HG03571 (cell line): Measurements from ENCODE around the gene SET.

ENCODE experiments used
- ATAC-seq: cut with Tn5 transposase; IDR thresholded peaks from one replicate; pipeline ENCODE4 v1.9.1; 2021; ENCODE audit not compliant: unreplicated experiment

The SET gene

DNA sequence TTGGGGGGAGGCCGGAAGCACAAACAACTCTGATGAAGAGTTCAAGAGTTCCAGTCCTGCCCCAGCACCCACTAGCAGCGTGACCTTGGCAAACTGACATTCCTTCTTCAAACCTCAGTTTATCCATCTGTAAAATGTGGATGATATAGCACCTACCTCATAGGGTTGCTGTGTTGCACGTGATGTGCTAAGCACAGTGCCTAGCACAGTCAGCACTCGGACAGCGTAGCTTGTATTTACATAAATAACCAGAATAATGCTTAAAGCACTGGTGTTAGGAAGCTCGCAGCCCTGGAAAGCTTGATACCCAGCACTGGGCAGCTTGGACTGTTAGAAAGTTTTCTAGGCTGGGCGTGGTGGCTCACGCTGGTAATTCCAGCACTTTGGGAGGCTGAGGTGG lies 18.4 kb downstream of the SET start:
- no peak for ATAC-seq

DNA sequence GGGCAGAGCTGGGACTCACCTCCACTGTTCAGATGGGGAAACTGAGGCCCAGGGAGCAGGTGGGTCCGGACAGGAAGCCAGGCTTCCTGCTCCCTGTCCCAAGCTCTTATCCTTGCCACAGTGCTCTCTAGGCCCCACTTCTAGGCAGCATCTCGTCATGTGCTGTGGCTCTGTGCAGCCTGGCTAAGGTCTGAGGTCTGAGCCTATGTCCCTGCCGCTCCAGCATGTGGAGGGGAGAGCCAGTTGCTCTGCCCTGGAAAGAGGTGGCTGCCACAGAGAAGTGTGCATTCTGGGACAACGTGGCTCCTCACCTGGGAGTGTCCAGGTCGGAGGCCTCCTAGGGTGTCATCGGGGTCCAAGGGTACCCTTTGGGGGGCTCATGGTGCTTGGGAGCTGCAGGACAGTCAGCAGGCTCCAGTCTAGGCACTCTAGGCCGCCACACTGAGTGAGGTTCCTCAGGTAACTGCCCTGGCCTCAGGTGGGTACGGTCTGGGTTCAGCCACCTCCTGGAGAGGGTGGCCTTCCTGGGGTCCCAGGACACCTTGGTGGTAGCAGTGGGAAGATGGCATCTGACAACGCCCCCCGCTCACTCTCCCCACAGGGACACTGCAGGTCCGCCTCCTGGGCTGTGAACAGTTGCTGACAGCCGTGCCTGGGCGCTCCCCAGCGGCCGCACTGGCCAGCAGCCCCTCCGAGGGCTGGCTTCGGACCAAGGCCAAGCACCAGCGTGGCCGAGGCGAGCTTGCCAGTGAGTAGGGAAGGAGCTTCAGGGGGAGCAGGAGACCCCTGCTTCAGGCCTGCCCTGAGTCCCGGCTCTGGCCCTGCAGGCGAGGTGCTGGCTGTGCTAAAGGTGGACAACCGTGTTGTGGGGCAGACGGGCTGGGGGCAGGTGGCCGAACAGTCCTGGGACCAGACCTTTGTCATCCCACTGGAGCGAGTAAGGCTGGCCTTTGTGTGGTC lies 23.7 kb downstream of the SET start:
- ATAC-seq, result no peak

DNA sequence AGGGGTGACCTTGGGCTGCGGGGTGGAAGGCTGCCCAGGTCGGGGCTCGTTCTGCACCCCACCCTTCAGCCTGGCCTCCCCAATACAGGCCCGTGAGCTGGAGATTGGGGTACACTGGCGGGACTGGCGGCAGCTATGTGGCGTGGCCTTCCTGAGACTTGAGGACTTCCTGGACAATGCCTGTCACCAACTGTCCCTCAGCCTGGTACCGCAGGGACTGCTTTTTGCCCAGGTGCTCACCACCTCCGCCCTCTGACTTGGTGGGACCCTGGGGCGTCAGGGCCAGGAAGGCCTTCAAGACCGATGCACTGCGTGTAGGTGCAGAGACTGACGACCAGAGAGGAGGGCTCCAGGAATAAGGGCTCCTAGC lies 24.4 kb downstream of the SET start:
- ATAC-seq, result no peak

DNA sequence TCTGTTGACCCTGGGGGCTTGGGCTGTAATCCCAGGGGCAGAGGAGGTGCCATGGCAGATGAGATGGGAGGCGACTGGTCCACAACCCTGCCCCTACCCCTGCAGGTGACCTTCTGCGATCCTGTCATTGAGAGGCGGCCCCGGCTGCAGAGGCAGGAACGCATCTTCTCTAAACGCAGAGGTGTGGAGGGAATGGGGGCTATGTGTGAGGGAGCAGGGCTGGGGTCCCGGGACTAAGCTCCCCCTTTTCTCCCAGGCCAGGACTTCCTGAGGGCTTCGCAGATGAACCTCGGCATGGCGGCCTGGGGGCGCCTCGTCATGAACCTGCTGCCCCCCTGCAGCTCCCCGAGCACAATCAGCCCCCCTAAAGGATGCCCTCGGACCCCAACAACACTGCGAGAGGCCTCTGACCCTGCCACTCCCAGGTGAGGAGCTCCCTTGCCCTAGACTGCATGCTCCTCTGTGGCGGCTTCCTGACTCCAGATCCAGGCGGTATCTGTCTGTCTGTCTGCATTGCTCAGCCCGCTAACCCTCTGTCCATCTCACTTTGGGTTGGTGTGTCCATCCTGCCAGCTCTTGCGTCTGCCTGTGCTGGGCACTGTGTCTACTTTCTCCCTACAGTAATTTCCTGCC lies 25.0 kb downstream of the SET start:
- no peak for ATAC-seq

DNA sequence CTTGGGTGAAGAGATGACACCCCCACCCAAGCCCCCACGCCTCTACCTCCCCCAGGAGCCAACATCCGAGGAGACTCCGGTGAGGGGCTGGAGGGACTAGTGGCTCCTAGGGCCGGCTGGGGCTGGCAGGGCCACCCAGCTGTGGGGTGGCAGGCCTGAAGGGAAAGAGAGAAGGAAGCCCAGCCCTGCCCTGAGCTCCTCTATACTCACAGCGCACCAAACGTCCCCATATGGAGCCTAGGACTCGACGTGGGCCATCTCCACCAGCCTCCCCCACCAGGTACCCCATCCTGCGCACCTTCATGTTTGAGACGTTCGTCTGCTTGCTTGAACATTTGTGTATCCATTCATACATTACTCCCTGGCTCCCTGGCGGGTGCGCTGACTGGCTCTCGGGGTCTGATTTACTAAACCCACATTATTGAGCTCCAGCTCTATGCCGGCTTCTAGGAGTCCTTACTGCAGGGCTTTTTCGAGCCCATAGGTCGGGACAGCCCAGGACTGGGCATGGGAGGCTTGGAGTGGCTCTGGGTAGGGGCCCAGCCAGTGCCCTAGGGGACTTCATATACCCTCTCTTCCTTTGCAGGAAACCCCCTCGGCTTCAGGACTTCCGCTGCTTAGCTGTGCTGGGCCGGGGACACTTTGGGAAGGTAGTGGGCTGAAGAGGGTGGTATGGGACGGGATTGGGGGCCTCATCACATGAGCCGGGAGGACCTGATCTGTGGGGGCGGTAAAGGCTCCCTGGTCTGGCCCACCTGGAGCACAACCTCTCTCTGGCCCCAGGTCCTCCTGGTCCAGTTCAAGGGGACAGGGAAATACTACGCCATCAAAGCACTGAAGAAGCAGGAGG lies 25.8 kb downstream of the SET start:
- ATAC-seq, result no peak

DNA sequence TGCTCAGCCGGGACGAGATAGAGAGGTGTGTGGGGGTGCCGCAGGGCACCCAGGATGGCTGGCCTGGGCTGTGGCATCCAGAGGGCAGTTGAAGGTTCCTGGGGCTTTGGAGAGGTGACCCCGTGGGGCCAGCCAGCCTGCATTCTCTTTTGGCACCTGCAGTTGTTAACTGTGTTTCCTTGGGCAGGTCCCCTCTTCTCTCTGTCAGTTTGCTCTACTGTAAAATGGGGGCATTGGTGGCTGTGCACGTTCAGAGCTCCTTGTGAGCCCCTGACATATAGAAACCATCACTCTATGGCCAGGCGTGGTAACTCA lies 26.4 kb downstream of the SET start:
- ATAC-seq, result no peak

DNA sequence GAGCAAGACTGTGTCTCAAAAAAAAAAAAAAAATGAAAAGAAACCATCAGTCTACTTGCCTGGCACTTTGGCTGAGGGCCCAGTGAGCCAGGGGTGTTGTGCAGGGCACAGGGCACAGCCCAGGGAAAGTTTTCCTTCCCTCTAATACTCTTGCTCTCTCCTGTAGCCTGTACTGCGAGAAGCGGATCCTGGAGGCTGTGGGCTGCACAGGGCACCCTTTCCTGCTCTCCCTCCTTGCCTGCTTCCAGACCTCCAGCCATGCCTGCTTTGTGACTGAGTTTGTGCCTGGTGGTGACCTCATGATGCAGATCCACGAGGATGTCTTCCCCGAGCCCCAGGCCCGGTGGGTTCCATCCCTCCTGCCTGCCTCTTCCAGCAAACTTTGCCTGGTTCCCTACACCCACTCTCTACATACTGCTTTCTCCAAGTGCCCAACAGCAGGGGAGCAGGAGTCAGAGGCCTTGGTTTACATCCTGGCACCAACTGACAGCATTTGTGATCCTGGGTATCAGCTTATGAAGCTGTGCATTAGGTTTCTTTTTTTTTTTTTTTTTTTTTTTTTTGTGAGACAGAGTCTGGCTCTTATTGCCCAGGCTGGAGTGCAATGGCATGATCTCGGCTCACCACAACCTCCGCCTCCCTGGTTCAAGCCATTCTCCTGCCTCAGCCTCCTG lies 27.7 kb downstream of the SET start:
- no peak for ATAC-seq

DNA sequence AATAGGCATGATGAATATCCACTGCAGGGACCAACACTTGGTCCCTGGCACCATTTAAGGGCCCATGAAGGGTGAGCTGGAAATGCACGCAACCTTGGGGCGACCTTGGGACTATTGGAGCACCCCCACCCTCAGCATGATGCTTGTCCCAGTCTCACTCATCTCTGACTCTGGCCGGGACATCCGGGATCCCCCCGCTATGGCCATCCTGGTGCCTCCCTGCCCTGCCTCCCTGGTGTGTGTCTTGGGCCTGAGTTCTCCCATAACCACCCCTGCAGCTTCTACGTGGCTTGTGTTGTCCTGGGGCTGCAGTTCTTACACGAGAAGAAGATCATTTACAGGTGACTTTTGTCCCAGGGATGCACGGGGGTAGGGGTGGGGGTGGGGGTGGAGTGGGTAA lies 29.0 kb downstream of the SET start:
- ATAC-seq, result no peak

DNA sequence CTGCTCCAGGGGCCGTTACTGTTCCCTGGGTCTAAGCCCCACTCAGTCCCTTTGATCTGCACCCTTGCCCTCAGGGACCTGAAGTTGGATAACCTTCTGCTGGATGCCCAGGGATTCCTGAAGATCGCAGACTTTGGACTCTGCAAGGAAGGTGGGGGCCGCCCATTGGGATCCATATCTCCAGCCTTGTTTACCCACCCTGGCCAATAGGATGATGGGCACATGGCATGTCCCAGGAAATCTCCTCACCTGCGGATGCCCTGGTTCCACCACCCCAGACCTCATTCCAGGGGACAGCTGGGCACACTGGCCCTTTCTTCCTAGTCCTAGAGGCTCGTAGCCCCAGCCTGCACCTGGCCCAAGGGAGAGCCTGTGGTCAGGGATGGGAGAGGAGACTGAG lies 29.5 kb downstream of the SET start:
- ATAC-seq, result no peak

DNA sequence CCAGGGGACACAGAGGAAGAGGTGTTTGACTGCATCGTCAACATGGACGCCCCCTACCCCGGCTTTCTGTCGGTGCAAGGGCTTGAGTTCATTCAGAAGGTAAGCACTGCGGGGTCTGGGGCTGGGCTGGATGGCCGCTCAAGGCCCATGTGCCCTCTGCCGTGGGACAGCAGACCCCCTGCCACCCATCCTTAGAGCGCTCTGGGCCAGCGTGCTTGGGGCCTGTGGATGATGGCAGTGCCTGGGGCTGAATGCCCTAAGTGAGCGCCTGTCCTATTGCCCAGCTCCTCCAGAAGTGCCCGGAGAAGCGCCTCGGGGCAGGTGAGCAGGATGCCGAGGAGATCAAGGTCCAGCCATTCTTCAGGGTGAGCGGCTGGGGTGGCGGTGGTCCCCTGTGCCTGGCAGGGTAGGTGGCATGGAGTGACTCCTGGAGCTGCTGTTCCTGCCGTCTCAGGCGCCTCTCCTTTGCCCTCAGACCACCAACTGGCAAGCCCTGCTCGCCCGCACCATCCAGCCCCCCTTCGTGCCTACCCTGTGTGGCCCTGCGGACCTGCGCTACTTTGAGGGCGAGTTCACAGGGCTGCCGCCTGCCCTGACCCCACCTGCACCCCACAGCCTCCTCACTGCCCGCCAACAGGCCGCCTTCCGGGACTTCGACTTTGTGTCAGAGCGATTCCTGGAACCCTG lies 31.0 kb downstream of the SET start:
- ATAC-seq, result no peak

DNA sequence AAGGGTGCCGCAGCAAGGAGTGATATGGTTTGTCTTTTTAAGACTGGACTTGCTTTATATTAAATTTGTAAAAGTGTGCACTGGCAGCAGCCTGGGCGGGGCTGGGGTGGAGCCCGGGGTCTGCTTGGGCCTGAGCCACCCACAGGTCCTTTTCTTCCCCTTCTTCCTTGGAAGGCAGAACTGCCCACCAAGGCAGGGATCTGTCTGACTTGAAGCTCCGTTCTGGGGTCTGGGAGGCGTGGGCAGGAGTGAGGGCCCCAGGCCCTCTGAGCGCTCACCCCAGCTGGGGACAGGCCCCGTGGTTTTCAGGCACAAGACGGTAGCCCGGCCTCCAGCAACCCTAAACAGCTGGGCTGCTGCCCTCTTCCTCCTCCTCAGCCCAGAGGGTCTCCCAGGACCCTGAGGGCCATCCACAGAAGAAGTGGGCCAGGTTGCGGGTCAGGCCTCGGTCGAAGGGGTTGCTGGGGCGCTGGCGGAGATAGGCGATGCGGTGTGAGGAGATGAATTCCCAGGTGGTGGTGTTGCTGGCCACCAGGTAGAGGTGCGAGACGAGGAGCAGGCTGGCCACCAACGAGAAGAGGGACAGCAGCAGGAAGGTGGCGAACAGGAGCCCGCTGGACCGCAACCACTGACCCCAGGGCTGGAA lies 31.9 kb downstream of the SET start:
- no peak for ATAC-seq

DNA sequence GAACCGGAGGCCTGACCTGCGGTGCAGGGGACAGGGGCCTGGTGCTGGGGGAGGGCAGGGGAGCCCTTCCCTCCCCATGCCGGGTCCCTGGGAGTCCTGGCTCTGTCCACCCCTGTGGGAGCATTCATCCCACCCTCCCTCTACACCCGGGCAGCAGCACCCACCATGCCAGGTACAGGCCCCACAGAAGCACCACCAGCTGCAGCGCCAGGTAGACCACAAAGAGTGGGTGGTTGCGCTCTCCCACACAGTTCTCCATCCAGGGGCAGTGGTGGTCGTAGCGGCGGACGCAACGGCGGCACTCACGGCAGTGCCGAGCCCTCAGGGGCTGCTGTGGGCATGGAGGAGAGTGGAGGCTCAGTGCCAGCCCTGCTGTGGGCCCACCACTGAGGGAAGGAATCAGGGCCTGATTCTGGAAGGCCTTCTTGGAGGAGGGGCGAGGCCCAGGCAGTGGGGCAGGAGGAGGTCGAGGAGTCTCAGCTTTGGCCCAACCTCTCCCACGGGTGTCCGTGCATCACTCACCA lies 32.5 kb downstream of the SET start:
- ATAC-seq, result no peak

DNA sequence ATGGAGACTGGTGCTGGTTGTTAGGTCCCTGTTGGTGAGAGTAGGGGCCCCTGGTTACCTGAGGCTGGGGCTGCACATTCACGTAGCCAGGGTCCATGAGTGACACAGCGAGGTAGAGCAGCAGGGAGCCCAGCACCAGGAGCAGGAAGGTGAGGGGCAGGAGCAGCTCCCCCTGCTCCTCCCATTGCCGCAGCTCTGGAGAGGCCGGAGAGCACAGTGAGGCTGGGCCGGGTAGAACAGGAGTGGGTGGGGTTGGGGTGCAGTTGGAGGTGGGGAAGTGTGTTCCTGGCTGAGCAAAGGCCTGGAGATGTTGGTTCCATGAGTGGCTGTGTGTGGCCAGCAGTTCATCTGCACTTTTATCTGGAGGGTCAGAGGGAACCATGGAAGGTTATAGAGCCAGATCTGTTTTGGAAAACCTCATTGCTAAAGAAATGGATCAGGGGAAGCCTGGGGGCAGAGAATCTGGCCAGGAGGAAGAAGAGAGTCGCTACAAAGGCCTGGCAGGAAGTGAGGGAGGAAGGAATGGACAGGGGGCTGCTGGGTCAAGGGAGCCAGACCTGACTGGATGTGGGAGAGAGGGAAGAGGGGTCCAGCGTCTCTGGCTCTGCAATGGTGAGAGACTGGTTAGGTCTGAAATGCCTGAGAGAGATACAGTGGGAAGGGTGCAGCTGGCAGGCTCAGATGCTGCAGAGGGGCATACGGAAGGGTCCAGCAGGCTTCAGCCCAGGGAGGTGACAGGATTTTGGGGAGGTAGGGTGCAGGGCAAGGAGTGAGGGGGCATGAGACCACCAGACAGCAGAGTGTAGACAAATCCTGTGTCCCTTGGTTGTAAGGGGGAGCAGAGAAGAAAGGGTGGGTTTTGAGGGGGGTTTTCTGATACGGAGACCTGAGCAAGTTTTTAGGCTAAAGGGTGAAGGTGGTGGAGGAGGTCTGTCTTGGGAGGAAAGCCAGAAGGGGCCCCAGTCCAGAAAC lies 33.6 kb downstream of the SET start:
- no peak for ATAC-seq

DNA sequence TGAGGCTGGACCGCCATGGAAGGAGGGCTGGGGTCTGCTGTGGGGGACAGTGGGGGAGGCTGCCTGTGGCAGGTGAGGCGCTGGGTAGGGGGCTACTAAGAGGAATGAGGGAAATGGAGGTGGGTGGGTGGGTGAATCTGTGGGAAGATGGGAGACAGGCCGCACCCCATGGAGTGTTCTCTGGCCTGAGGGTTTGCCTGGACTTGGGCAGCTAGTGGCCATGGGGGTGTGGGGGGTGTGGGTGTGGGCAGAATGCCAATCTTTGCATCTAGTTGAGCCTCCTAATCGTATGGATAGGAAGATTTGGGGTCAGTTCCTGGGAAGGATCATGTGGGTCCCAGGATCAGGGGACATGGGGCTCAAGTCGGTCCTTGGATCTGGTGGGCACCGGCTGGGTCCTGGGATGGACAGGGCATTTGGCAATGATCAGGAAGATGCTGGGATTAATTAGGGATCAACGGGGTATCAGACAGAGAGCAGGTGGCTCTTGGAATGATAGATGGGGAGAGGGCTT lies 34.4 kb downstream of the SET start:
- no peak for ATAC-seq

DNA sequence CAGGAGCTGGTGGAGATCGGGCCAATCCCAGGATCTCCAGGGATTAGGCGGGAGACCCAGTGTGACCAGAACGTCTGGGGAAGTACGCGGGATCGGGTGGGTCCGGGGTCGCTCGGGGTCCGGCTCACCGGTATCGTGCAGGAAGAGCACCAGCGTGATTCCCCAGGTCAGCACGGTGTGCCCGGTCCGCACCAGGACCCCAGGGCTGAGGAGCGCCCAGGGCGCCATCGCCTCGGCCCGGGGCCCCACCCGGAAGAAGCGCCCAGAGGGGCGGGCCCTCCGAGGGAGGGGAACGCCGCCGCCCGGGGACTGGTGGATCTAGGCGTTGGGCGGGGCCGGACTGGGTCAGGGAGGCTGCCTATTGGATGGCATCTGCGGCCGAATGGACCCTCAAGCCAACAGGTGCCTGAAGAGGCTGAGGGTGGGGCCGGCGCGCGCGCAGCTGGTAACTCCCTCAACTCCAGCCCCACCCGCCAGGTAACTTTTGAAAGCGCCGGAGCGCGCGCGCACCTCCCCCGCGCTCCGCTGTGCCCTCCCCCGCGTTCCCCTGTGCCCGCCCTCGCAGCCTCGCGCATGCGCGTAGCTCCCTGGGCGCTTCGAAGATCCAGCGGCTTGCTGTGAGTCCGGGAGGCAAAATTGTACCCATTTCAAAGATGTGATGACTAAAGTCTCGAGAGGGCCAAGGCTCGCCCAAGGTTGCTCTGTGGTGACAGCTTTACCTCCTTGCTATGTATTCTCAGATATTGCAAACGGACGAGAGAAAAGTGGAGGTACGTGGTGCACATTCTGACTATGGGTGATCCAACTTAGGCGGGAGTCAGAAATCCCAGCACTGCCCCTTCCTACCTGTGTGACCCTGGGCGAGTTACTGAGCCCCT lies 35.1 kb downstream of the SET start, which contains the start of gene ZDHHC12:
Gene ZDHHC12, minus strand, starts transcription at position 262 of the 878 bp plus-strand sequence. Its CDS starts 34 bp downstream, at position 228.
- peak; percentile 91 for ATAC-seq

DNA sequence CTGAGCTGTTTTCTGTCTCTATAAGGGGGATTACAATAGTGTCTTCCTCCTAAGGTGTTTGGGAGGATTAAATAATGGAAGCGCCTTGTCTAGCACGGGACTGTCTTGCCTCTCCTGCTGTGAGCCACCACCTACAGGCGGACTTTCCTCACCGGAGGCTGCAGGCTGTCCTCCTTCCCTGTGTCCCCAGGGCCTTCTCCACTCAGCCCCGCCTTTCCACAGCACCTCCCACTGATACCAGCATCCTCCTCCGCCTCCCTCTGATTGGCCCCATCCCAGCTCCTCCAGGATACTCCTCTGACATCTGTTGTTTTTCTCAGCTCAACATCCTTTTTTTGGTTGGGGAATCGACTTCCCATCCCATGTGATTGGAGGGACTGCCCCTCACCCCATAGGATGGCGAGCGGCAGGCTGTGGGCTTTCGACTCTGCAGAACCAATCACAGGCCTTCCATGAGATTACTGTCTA lies 35.8 kb downstream of the SET start:
- peak; percentile 3 for ATAC-seq

DNA sequence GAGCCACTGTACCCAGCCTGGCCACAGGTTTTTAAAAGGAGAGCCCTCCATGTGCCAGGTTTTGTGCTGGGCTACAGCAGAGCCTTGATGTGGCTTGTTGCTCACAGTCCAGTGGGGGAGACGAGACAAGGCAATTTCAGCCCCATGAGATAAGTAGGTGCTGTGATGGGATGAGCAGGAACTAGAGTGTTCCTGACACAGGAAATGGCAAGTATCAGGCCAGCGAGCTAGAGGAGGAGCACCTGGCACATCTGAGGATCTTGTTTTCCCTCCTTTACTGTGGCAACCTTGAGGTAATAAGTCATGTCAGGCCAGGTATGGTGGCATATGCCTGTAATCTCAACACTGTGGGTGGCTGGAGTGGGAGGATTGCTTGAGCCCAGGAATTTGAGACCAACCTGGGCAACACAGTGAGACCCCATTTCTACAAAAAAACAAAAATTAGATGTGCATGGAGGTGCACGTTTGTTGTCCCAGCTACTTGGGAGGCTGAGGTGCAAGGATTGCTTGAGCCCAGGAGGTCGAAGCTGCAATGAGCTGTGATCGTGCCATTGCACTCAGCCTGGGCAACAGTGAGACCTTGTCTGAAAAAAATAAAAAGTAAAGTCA lies 38.7 kb downstream of the SET start:
- ATAC-seq, result no peak
